Type B pancreatic cell (in vitro differentiated cells): Measurements from ENCODE around the gene U2AF1. TPM values are rescaled to one million over a fixed set of nuclear protein-coding genes. Genes with fewer than 3 reads are reported as not detected.
"Not testable (repeated sequence)": the region's sequence is repeated elsewhere in the genome, so short reads cannot be mapped to it uniquely, and the experiment has no call there.

Experiments
- DNase-seq: peaks from one replicate; pipeline ENCODE4 v3.0.0; 2021; ENCODE audit warnings: mixed read lengths; ENCODE audit not compliant: unreplicated experiment; ENCODE audit errors: extremely low spot score
- H3K27ac Mint-ChIP-seq: 2 replicates; pipeline ENCODE4 v1.8.0; 2021; ENCODE audit warnings: mild to moderate bottlenecking, mixed read lengths
- H3K27me3 Mint-ChIP-seq: 2 replicates; pipeline ENCODE4 v1.8.0; 2021; ENCODE audit warnings: mixed read lengths
- H3K36me3 Mint-ChIP-seq: 2 replicates; pipeline ENCODE4 v1.8.0; 2021; ENCODE audit warnings: mixed read lengths
- H3K4me1 Mint-ChIP-seq: one replicate; pipeline ENCODE4 v1.8.0; 2021; ENCODE audit warnings: mixed read lengths; ENCODE audit not compliant: unreplicated experiment
- H3K4me3 Mint-ChIP-seq: 2 replicates; pipeline ENCODE4 v1.8.0; 2021; ENCODE audit warnings: mild to moderate bottlenecking, mixed read lengths
- H3K9me3 Mint-ChIP-seq: 2 replicates; pipeline ENCODE4 v1.8.0; 2021; ENCODE audit warnings: mixed read lengths
- total RNA-seq: library from RNA; stranded (reverse); gene quantifications from 2 replicates; pipeline ENCODE4 v1.2.1, GENCODE V29; 2021; ENCODE audit warnings: low replicate concordance

The U2AF1 gene
- total RNA-seq, 1 donor from 2014 or later, result 21.2 TPM

DNA sequence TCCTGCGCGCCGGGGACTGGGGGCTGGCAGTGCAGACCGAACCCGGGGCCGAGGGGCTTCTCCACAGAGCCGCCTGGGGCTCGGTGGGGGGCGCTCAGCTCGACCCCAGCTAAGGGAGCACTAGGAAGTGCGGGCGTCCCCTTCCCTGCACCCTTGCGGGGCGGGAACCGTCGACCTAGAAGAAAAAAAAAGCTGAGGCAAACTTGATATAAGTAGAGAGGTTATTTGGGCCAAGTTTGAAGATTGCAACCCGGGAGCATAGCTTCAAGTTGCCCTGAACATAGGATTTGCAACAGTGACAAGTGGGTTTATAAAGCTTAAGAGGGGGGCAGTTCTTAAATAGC is 396 bp upstream of the U2AF1 start:
- DNase-seq, H3K27ac Mint-ChIP-seq, H3K36me3 Mint-ChIP-seq, H3K27me3 Mint-ChIP-seq, H3K4me3 Mint-ChIP-seq, H3K9me3 Mint-ChIP-seq, H3K4me1 Mint-ChIP-seq: not testable (repeated sequence)

DNA sequence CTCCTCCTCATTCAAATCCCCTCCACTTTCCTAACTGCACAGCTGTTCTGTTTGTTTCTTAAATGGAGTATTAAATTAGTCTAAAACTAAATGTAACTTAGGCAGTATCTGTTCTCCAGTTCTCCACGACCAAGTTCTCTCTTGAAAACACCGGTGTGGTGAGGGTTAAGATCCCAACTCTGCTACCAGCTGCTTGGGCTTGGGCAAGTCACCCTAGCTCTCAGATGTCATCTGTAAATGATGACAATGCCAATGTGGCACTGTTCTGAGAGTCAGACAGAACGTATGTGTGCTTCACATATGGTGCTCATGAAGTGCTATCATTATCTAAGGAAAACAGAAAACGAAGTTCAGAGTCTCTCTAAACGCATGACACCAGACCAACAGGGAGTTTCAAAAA is 2.7 kb downstream of the U2AF1 start:
- not testable (repeated sequence) for H3K9me3 Mint-ChIP-seq, H3K36me3 Mint-ChIP-seq, DNase-seq, H3K4me3 Mint-ChIP-seq, H3K4me1 Mint-ChIP-seq, H3K27me3 Mint-ChIP-seq, H3K27ac Mint-ChIP-seq

DNA sequence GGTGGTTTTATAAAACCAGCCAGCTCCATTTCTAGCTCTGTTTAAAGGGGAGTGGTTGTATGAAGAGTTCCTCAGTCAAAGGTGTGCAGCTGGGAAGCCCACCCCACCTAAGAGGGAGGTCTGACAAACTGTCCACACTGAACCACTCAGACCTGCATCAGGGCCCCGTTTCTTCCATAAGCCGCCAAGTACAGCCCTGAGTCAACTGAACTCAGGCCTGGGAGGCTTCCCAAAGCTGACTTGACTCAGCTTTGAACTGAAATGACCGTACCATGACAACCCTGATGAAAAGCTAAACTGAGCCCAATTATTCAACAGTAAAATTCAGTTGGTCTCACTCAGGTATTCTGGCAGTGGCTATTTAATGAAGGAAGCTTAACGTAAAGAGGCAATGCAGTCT is 5.1 kb downstream of the U2AF1 start:
- H3K4me1 Mint-ChIP-seq, H3K4me3 Mint-ChIP-seq, H3K9me3 Mint-ChIP-seq, H3K27ac Mint-ChIP-seq, H3K36me3 Mint-ChIP-seq, DNase-seq, H3K27me3 Mint-ChIP-seq: not testable (repeated sequence)

DNA sequence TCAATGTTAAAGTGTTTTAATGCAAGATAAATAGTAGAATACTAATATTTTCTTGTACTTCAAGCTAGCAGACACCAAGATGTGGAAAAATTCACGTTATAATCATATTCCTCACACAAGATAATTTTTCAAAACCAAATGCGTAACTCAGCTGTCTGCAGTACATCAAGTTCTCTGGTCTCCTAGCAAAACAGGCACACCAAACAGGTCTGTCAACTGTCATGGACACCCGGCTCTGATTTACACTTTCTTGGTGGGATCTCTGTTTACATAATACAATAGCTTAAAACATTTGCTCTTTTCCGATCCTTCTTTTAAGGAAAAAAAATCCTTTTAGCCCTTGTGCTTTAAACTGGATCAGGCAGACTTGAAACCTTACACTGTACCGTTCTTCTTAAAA is 5.7 kb downstream of the U2AF1 start:
- H3K4me1 Mint-ChIP-seq, DNase-seq, H3K9me3 Mint-ChIP-seq, H3K36me3 Mint-ChIP-seq, H3K4me3 Mint-ChIP-seq, H3K27ac Mint-ChIP-seq, H3K27me3 Mint-ChIP-seq: not testable (repeated sequence)

DNA sequence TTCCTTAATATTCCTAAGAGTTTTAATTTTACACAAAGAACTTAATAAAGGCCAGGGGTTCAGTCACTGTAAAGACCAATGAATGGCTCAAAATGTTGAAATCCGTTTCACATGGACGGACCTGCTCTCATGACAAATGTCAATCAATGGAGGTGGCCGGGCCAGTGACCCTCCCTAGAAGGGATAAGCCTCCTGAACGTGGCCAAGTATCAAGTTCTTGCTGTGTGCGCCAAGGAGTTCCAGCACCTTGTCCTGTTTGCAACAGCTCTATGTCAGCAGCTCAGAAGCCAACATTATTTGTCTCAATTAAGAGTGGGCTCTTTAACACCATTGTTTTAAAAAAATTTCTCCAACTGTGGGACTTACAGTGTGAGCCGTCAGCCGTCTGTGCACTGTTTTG is 6.4 kb downstream of the U2AF1 start:
- H3K27ac Mint-ChIP-seq, DNase-seq, H3K4me1 Mint-ChIP-seq, H3K36me3 Mint-ChIP-seq, H3K9me3 Mint-ChIP-seq, H3K27me3 Mint-ChIP-seq, H3K4me3 Mint-ChIP-seq: not testable (repeated sequence)

DNA sequence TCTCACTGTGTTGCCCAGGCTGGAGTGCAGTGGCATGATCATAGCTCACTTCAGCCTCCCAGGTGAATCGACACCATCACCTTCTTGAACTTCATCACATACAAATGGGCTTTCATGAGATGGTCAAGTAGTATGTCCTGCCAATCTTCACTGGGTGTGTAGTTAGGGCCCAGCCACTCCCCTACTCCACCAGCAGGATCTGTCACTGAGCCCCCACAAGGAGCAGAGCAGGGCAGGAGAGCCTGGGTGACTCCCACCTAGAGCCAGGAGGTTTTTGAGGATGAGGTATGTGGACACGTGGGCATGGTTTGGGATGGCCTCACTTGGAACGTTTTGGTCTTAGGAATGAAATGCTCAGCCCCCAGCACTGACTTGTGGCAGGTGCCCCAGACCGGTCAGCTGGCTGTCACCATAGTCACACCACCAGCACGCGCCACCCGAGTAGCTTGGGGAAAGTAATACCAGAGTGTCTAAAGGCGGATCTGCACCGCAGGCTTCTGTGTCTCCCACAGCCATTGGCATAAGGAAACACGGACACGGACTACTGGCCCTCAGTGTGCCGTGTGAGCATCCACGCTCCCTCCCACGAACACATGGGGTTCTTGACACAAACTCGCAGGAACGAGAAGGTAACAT is 15.3 kb downstream of the U2AF1 start:
- not testable (repeated sequence) for DNase-seq, H3K27ac Mint-ChIP-seq, H3K9me3 Mint-ChIP-seq, H3K4me1 Mint-ChIP-seq, H3K4me3 Mint-ChIP-seq, H3K27me3 Mint-ChIP-seq, H3K36me3 Mint-ChIP-seq

DNA sequence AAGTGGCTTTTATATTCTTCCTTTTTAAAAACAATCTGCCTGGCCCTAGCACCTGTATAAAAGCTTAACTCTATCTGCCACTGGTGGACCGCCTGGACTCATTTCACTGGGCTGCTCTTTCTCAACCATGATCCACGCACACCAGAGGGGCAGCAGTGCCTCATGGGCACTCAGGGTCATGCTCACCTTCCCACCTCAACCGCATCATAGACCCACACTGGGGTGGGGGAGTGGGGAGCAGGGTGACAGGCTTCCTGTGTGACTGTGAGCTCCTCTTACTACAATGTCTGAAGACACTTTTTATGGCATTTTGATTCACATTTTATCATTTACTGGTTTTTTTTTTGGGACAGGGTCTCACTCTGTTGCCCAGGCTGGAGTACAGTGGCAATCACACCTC is 16.4 kb downstream of the U2AF1 start:
- not testable (repeated sequence) for H3K27ac Mint-ChIP-seq, H3K4me3 Mint-ChIP-seq, H3K36me3 Mint-ChIP-seq, H3K9me3 Mint-ChIP-seq, H3K27me3 Mint-ChIP-seq, H3K4me1 Mint-ChIP-seq, DNase-seq

DNA sequence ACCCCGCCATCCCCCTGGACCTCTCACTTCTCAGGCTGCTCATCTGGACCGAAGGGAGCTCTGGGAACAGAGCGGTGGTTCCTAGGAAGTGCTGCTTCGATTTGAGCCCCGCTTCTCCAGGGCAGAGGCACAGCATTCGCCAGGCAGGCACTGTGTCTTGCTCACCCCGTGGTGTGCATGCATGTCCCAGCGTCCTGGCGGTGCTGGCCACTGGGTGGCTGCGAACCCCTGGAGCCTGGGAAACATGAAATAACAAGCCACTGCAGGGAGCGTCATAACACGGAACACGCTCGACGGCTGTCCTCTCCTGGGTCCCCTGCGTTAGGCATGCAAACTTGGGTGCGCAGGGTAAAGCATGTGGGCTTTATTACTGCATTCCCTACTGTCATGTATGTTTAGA is 17.9 kb downstream of the U2AF1 start:
- not testable (repeated sequence) for H3K27me3 Mint-ChIP-seq, H3K9me3 Mint-ChIP-seq, DNase-seq, H3K36me3 Mint-ChIP-seq, H3K4me1 Mint-ChIP-seq, H3K4me3 Mint-ChIP-seq, H3K27ac Mint-ChIP-seq

DNA sequence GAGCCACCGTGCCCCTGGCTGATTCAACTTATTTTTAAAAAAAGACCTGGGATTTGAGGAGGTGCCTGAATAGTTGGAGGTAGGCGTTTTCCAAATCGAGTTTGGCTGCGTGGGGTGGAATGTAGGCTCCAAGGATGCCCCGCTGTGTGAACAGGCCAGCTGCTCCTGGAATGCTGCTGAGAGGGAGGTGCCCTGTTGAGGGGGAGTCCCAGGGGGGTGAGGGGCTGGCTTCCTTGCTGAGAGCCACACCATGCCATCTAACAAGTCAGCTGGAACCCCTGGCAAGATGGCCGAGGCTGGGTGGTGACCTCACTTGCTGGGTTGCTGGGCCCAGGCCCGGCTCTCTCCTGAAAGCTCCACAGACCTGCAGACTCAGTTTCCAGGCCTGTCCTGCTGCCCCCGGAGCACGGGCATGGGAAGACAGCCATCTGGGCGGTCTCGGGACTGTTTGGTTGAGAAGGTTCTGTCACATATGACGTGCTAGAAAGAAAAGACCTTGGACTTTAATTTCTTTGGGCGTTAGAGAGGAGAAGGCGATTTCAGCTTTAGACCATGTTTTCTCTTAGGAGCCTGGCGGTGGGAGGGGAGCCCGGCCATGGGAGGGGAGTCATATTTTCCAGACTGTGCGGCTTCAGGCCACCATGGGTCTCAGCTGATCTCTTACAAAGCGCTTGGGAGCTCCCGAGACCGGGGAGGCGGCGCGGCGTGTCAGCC is 24.6 kb downstream of the U2AF1 start:
- not testable (repeated sequence) for H3K27ac Mint-ChIP-seq, H3K27me3 Mint-ChIP-seq, H3K4me3 Mint-ChIP-seq, H3K36me3 Mint-ChIP-seq, H3K4me1 Mint-ChIP-seq, DNase-seq, H3K9me3 Mint-ChIP-seq

DNA sequence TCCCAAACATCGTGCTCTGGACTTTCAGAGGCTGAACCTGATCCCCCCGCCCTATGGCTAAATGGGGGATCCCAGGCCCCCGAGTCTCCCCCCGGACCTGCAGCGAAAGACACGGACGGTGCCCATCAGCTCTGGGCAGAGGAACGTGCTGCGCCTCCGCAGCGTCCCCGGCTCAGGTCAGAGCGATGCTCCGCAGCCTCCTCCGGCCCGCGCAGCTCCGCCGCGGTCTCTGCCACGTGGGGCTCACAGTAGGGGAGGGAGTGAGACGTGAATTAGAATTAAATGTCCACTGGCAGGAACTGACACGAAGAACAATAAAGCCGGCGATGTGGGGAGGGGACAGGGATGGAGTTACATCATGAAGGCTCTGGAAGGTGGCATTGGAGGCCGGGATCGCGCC is 30.7 kb downstream of the U2AF1 start:
- DNase-seq, H3K27ac Mint-ChIP-seq, H3K4me3 Mint-ChIP-seq, H3K36me3 Mint-ChIP-seq, H3K4me1 Mint-ChIP-seq, H3K27me3 Mint-ChIP-seq, H3K9me3 Mint-ChIP-seq: not testable (repeated sequence)

DNA sequence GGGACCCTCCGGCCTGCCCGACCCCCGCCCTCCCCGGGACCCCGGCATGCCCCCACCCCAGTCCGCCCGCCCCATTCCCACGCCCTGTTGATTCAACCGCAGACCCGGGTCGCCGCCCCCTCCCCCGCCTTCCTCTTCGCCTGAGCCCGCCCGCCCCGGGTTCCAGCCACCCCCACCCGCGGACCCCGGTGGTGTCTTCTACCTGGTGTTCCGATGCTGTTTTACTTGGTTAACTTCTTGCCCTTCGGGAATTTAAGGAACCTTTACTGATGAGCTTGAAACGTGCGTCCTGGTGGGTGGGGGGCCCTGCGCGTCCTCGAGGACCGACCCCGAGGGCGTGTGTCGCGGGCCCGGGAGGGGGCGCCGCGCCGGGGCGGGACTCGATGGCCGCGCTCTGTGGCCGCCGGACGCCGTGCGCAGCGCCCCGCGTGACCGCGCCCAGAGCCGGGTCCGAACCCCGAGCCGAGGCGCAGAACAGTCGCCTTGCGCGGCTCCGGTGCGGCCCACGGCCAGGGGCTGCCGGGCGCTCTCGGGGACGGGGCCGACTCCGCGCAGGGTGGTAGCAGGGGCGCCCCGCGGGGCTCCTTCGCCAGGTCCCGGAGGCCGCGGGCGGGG is 31.2 kb downstream of the U2AF1 start:
- not testable (repeated sequence) for H3K27ac Mint-ChIP-seq, H3K9me3 Mint-ChIP-seq, H3K4me3 Mint-ChIP-seq, DNase-seq, H3K27me3 Mint-ChIP-seq, H3K36me3 Mint-ChIP-seq, H3K4me1 Mint-ChIP-seq

DNA sequence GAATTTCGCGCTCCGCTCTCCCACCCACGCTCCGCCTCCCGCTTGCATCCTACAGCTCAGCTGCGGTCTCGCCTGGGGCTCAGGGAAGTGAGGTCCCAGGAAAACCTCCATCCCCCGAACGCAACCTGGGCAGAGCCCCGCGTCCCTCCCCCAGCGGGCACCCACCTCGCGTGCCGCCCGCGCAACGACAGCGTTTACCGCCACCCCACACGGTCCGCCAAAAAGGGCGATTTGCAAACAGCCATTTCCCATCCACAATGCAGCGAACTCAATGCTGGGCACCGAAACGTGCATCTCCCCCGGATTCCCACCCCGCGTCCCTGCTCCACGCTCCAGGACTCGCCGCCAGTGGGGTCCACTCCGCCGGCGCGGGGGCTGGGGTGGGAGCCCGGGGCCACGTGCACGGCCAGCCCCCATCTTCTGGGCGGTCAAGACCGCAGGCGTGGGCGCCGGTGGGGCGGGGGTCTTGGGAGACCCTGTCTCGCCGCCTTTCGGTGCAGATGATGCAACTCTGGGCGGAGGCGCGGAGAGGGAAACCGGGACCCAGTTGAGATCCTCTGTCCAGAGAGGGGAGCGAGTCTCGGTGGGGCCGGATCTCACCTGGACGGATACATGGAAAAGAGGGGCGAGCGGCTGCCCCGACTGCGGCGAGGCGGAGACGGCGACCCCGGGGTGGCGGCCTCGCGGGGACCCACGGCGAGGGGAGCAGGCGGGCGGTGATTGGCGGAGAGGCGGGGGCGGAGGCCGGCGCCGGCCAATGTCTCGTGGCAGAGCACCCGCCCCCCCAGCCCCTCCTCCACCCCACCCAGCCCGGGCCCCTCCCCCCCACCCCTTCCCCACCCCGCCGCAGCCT is 32.0 kb downstream of the U2AF1 start, which contains the start of gene CBS:
TSS of gene CBS (minus strand) at position 666 of the 853 bp plus-strand sequence. CDS start 3,642 bp downstream, outside the sequence.
- not testable (repeated sequence) for H3K27me3 Mint-ChIP-seq, H3K27ac Mint-ChIP-seq, H3K36me3 Mint-ChIP-seq

DNA sequence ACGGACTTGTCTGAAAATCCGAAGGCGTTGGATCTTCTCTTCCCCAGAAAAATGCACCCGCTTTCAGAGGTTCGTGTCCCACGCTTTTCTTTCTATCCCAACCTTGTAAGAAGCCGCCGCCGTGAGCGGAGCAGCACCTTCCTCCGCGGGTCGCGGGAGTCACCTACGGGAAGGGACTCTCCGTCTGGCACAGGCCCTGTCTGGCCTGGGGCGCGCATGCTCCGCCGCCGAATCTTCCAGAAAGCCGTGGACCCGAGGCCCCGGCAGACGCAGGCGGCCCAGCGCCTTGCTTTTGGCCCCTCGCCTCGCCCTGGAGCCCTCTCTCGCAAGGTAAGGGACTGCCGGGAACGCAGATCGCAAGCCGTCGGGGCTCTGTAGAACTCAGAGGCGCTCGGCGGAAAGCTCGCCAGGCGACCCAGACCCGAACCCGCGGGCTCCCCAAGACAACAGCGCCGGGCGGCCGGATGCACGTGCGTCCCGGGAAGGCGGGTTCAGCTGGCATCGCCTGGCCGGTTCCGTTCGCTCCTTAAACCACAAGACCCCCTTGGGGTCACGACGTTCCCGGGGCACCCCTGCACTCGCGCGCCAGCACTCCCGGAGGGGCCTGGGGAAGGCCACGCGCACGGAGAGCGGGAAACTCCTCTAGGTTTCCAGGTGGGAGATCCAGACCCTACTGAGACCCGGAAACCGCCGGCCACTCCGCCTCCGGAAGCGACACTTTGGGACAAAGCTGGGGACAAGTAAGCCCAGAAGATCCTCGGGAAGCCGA is 32.8 kb downstream of the U2AF1 start:
- H3K36me3 Mint-ChIP-seq, H3K4me1 Mint-ChIP-seq, H3K9me3 Mint-ChIP-seq, H3K4me3 Mint-ChIP-seq, H3K27ac Mint-ChIP-seq, DNase-seq, H3K27me3 Mint-ChIP-seq: not testable (repeated sequence)

More for the DNA sequence above, 32.0 kb downstream of the U2AF1 start, which contains the start of gene CBS:
- not testable (repeated sequence) for H3K9me3 Mint-ChIP-seq, H3K4me1 Mint-ChIP-seq, H3K4me3 Mint-ChIP-seq, DNase-seq
